ENCODE data around the gene ADAMTSL5.

Gene ADAMTSL5

DNA sequence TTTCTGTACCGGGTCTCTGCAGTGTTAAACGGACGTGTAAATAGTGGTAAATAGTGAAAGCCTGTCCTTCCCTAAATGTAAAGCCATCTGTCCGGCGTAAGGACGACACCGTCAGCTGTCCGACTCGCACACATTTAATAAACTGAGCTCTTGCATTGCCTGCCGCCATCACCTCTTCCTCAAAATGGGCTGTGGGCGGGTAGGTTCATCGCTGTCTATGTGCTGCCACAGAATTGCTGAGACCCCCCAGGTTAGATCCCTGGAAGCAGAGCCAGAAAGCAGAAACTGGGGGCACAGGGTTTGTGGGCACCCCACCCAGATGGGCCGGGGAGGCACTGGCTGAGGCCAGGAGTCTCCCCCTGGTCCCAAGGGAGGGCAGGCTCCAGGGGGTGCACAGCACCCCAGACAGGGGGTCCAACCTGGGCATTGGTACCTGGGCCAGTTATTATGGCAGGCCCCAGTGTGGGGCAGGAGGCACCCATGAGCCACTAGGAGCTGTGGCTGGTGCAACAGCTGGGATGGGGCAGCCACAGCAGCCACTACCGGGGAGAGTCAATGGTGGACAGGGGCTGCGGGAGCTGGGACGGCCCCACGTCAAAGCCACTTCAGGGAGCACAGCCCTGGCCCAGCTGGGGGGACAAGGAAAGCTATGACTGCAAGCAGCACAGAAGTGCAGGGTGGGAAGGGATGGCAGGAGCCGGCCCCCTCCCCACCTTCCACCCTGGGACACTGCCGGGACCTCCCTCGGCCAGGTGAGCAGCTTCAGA lies 39.6 kb downstream of the ADAMTSL5 start:
- no peak for DNase-seq (ENCODE audit: low read depth)
- TF ChIP-seq, protein P1, sequence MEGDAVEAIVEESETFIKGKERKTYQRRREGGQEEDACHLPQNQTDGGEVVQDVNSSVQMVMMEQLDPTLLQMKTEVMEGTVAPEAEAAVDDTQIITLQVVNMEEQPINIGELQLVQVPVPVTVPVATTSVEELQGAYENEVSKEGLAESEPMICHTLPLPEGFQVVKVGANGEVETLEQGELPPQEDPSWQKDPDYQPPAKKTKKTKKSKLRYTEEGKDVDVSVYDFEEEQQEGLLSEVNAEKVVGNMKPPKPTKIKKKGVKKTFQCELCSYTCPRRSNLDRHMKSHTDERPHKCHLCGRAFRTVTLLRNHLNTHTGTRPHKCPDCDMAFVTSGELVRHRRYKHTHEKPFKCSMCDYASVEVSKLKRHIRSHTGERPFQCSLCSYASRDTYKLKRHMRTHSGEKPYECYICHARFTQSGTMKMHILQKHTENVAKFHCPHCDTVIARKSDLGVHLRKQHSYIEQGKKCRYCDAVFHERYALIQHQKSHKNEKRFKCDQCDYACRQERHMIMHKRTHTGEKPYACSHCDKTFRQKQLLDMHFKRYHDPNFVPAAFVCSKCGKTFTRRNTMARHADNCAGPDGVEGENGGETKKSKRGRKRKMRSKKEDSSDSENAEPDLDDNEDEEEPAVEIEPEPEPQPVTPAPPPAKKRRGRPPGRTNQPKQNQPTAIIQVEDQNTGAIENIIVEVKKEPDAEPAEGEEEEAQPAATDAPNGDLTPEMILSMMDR (IDR thresholded peaks at IDR 0.05; ENCODE audit: low read depth, low read length, missing control alignments) = no peak
- H3K4me3 ChIP-seq (ENCODE audit: low read depth, low read length) = no peak overlapping the region

GRCh38 chr19:1472231-1473084 lies 40.4 kb downstream of the ADAMTSL5 start:
- no peak overlapping the region for H3K4me3 ChIP-seq (ENCODE audit: low read depth, low read length)
- TF ChIP-seq, protein P1 (IDR thresholded peaks at IDR 0.05; ENCODE audit: low read depth, low read length, missing control alignments) = no peak
- no peak for DNase-seq (ENCODE audit: low read depth)

GRCh38 chr19:1471515-1472160 lies 41.2 kb downstream of the ADAMTSL5 start:
- no peak overlapping the region for H3K4me3 ChIP-seq (ENCODE audit: low read depth, low read length)
- no peak for DNase-seq (ENCODE audit: low read depth)
- TF ChIP-seq, protein P1 (IDR thresholded peaks at IDR 0.05; ENCODE audit: low read depth, low read length, missing control alignments) = no peak

GRCh38 chr19:1471010-1471514 lies 41.8 kb downstream of the ADAMTSL5 start:
- no peak overlapping the region for H3K4me3 ChIP-seq (ENCODE audit: low read depth, low read length)
- TF ChIP-seq, protein P1 (IDR thresholded peaks at IDR 0.05; ENCODE audit: low read depth, low read length, missing control alignments) = no peak
- DNase-seq (ENCODE audit: low read depth) = no peak

- H3K4me3 ChIP-seq (ENCODE audit: low read depth, low read length) = no peak overlapping the region
- TF ChIP-seq, protein P1 (IDR thresholded peaks at IDR 0.05; ENCODE audit: low read depth, low read length, missing control alignments) = no peak
- no peak for DNase-seq (ENCODE audit: low read depth)
Measured at GRCh38 chr19:1470305-1471009, 42.4 kb downstream of the ADAMTSL5 start.

- DNase-seq (ENCODE audit: low read depth) = no peak
- H3K4me3 ChIP-seq (ENCODE audit: low read depth, low read length) = no peak overlapping the region
- TF ChIP-seq, protein P1 (IDR thresholded peaks at IDR 0.05; ENCODE audit: low read depth, low read length, missing control alignments) = no peak
Measured at GRCh38 chr19:1470055-1470304, 42.8 kb downstream of the ADAMTSL5 start.

Measured in GM12864 (cell line).